Hepatic stellate cell (primary cell): Measurements from ENCODE around the gene COL21A1.

Experiments used
- DNase-seq: peaks from one replicate; pipeline ENCODE4 v3.0.0; 2011; ENCODE audit warnings: low spot score

COL21A1 gene

GRCh38 chr6:56106231-56106630 is 141.1 kb downstream of the COL21A1 start:
- DNase-seq, result no peak

DNA sequence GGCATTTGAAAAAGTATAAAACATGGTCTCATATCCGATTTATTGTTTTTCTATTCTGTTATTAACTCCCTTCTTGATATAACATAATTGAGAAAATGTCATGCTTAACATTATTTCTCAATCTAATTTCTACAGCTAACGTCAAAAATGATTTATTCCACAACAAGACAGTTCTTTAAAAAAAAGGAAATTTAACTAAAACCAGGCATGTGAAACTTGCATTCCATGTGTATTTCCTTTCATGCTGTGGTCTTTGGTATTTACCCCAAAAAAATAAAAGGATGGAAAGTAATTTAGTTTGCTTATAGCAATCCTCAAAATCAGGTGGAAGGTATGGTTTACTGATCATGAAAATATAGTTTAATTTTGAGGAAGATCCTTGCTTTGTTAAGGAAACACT is 142.8 kb downstream of the COL21A1 start:
- no peak for DNase-seq

GRCh38 chr6:56102216-56102615 is 145.2 kb downstream of the COL21A1 start:
- DNase-seq, result no peak

DNA sequence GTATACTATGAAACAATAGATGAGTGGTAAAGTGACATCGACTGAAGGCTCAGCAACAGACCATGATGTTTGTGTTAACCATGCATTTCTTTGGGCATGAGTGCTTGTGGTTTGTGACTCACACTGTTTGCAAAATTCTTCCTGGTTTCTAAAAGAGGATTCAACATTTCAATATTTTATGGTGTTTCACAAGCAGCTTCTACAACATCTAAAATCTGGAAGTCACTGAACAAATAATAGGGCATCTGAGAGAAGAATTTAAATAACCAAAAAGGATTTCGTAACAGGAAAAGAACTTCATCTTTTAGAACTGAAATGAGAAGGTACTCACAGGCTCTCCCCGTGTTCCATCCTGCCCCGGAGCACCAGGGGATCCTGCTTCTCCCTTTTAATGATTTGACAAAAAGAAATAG is 146.2 kb downstream of the COL21A1 start:
- DNase-seq, result peak; percentile 18

- no peak for DNase-seq
Measured at GRCh38 chr6:56096946-56097621, 150.3 kb downstream of the COL21A1 start.

GRCh38 chr6:56096541-56096940 is 150.8 kb downstream of the COL21A1 start:
- DNase-seq, result no peak

DNA sequence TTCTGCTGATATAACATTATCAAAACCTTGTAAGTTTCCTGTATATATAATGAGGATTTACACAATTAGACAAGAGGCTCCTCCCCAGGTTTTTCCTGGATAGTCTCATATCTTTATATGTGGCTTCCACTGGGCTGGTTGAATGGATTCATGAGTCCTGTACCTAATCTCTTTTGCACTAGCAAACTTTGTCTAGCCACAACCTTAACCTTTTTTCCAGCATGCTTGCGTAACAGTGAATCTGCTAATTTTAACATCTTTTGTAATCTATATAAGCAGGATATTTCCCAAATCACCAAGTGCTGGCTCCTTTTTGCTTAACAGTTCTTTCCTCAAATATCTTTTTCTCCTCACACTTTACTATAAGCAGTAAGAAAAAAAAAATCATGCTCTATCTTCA is 153.6 kb downstream of the COL21A1 start:
- DNase-seq, result no peak

GRCh38 chr6:56091159-56091869 is 156.1 kb downstream of the COL21A1 start:
- peak; percentile 4 for DNase-seq

- DNase-seq, result no peak
Measured at GRCh38 chr6:56088641-56089040, 158.7 kb downstream of the COL21A1 start.

- DNase-seq, result no peak
Measured at GRCh38 chr6:56087421-56087820, 160.0 kb downstream of the COL21A1 start.

DNA sequence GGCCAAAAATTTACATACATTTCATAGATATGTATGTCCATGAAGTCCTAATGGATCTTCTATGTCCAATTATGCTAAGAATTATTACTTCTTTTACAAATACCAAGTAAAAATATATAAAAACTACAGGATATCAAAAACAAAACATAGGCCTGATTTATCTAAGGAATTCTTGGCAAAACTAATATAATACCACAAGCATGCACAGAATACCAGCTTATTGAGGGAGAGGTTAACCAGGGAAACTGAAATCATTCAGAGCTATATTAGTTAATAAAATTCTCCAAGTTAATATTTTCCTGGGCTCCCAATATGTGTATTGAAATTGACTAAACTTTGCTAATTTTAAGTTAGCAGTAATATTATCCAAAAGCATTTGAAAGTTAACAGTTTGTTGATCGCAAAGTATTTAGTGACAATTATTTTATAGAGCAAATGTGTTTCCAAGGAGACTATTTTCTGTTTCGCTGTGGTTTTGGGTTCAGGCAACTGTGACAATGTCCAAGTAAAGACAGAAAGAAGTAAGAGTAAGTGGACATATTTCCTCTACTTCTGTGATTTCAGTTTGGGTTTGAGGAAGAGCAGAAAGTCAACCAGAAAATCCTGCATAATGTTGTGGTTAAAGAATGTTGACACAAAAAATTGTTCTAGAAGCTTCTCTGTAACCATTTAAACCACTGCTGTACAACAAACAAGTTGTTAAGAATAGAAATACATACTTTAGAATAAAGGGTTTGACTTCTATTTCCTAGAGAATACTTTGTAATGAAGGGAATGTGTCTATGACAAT is 167.4 kb downstream of the COL21A1 start:
- no peak for DNase-seq

DNA sequence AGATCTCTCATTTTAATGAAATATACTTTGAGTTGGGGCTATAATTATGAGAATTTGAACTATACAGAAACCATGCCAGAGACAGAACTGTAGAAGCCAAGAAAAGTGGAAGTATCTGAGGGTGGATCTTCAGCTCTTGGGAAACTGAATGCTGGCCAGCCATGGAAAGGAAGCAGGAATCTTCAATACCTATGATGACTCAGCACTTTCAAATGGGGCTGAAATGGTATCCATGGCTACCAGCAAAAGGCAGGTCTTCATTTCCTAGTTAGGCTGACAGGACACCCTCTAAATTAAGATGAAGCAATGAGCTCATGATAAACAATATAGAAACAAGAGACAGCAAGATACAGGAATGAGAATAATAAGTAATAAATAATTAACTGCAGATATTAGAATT is 171.3 kb downstream of the COL21A1 start:
- no peak for DNase-seq

DNA sequence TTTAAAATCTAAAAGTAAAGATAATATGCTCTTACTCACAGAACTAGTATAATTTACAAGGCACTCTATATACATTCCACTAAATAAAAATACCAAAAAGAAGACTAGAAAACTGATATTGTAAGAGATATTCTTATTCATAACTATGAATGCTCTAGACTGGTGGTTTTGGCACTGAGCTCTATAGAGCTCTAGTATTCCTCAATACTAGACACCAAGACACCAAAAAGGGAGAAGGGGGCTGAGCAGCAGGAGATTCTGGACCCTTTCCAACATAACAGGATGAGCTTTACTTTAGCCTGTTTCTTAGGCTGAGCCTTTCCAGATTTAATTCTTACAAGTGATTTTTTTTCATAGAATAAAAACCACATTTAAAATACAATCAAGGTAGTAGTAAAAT is 173.6 kb downstream of the COL21A1 start:
- DNase-seq, result no peak

- no peak for DNase-seq
Measured at GRCh38 chr6:56073315-56073714, 174.1 kb downstream of the COL21A1 start.

- DNase-seq, result no peak
Measured at GRCh38 chr6:56072856-56073255, 174.5 kb downstream of the COL21A1 start.

GRCh38 chr6:56065408-56065807 is 182.0 kb downstream of the COL21A1 start:
- no peak for DNase-seq

- DNase-seq, result no peak
Measured at GRCh38 chr6:56062836-56063235, 184.5 kb downstream of the COL21A1 start.

- DNase-seq, result no peak
Measured at GRCh38 chr6:56058636-56059035, 188.7 kb downstream of the COL21A1 start.

DNA sequence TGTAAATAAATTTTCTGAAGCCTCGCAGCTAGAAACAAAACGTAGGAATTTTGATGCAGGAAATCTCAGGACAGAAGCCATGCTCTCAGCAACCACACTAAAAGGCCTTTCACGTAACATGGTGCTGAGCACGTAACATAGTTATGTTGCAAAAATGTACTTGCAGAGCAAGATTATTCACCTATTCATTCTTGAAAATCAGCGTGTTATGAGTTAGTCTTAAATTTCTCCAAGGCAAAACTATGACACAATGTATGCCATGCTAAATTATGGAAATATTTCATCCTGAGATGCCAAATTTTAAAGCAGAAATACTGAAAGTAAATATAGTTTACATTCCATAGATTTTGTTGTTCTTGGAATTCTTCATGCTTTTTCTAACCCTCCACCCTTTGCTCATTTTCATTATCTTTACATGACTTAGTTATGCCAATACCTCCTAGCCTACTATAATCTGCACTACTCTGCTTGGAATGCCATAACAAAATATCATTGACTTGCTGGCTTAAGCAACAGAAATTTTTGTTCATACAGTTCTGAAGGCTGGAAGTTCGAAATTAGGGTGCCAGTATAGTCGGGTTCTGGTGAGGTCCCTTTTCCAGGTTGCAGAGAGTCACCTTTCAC is 192.2 kb downstream of the COL21A1 start:
- DNase-seq, result no peak

DNA sequence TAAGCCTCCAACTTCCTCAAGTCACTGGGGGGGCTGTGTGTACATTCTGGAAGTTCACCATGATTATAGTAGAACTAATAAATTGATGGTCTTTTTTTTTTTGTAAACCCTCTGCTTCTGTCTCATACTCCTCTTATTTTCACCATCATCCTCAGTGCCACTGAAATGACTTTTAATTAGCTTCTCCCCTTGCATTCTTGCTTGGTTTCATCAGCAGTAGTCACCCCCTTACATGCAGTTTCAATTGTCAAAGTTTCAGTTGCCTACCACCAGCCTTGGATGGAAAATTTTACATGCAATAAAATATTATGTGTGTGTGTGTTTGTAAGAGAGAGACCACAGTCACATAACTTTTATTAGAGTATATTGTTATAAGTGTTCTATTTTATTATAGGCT is 196.2 kb downstream of the COL21A1 start:
- DNase-seq, result no peak

- DNase-seq, result no peak
Measured at GRCh38 chr6:56050530-56051201, 196.7 kb downstream of the COL21A1 start.

- DNase-seq, result no peak
Measured at GRCh38 chr6:56048601-56049000, 198.8 kb downstream of the COL21A1 start.
